ENCODE results near the gene GPR6.

Gene GPR6

GRCh38 chr6:109961611-109962041 lies 16.5 kb upstream of the GPR6 start:
- TF ChIP-seq TAF1 (IDR thresholded peaks at IDR 0.05; ENCODE audit: low read depth, low read length) (no peak), POU2F2 (IDR thresholded peaks at IDR 0.05; ENCODE audit: low read depth, low read length) (no peak), PAX5 (IDR thresholded peaks at IDR 0.05; ENCODE audit: insufficient read depth, low read length, severe bottlenecking) (no peak), POLR2AphosphoS5 (IDR thresholded peaks at IDR 0.05; ENCODE audit: low read depth, low read length) (no peak), POLR2A (IDR thresholded peaks at IDR 0.05; ENCODE audit: low read depth, low read length) (no peak), SPI1 (IDR thresholded peaks at IDR 0.05; ENCODE audit: low read depth, low read length) (no peak)
- DNase-seq (ENCODE audit: insufficient read length, low spot score) (no peak), FAIRE-seq (no peak)

- TF ChIP-seq POLR2A (IDR thresholded peaks at IDR 0.05; ENCODE audit: low read depth, low read length) = no peak
- no peak for TF ChIP-seq SPI1 (IDR thresholded peaks at IDR 0.05; ENCODE audit: low read depth, low read length)
- TF ChIP-seq PAX5 (IDR thresholded peaks at IDR 0.05; ENCODE audit: insufficient read depth, low read length, severe bottlenecking) = no peak
- TF ChIP-seq TAF1 (IDR thresholded peaks at IDR 0.05; ENCODE audit: low read depth, low read length) = no peak
- no peak for TF ChIP-seq POU2F2 (IDR thresholded peaks at IDR 0.05; ENCODE audit: low read depth, low read length)
- TF ChIP-seq POLR2AphosphoS5 (IDR thresholded peaks at IDR 0.05; ENCODE audit: low read depth, low read length) = no peak
- DNase-seq (ENCODE audit: insufficient read length, low spot score) = no peak
- no peak for FAIRE-seq
These were observed 15.8 kb upstream of the GPR6 start for GRCh38 chr6:109962271-109962670.

GRCh38 chr6:109963598-109964170 lies 14.4 kb upstream of the GPR6 start:
- DNase-seq (ENCODE audit: insufficient read length, low spot score) (no peak), FAIRE-seq (no peak)
- TF ChIP-seq PAX5 (IDR thresholded peaks at IDR 0.05; ENCODE audit: insufficient read depth, low read length, severe bottlenecking) (no peak), POLR2AphosphoS5 (IDR thresholded peaks at IDR 0.05; ENCODE audit: low read depth, low read length) (no peak), TAF1 (IDR thresholded peaks at IDR 0.05; ENCODE audit: low read depth, low read length) (no peak), POU2F2 (IDR thresholded peaks at IDR 0.05; ENCODE audit: low read depth, low read length) (no peak), POLR2A (IDR thresholded peaks at IDR 0.05; ENCODE audit: low read depth, low read length) (no peak), SPI1 (IDR thresholded peaks at IDR 0.05; ENCODE audit: low read depth, low read length) (no peak)

- FAIRE-seq (peak; percentile 64), DNase-seq (ENCODE audit: insufficient read length, low spot score) (no peak)
- no peak for TF ChIP-seq POLR2AphosphoS5 (IDR thresholded peaks at IDR 0.05; ENCODE audit: low read depth, low read length)
- no peak for TF ChIP-seq SPI1 (IDR thresholded peaks at IDR 0.05; ENCODE audit: low read depth, low read length)
- no peak for TF ChIP-seq POU2F2 (IDR thresholded peaks at IDR 0.05; ENCODE audit: low read depth, low read length)
- TF ChIP-seq POLR2A (IDR thresholded peaks at IDR 0.05; ENCODE audit: low read depth, low read length) = no peak
- TF ChIP-seq TAF1 (IDR thresholded peaks at IDR 0.05; ENCODE audit: low read depth, low read length) = no peak
- TF ChIP-seq PAX5 (IDR thresholded peaks at IDR 0.05; ENCODE audit: insufficient read depth, low read length, severe bottlenecking) = no peak
These were observed 13.2 kb upstream of the GPR6 start for GRCh38 chr6:109964949-109965348.

- no peak for FAIRE-seq
- TF ChIP-seq SPI1 (IDR thresholded peaks at IDR 0.05; ENCODE audit: low read depth, low read length) (no peak), POU2F2 (IDR thresholded peaks at IDR 0.05; ENCODE audit: low read depth, low read length) (no peak), POLR2AphosphoS5 (IDR thresholded peaks at IDR 0.05; ENCODE audit: low read depth, low read length) (no peak), PAX5 (IDR thresholded peaks at IDR 0.05; ENCODE audit: insufficient read depth, low read length, severe bottlenecking) (no peak), TAF1 (IDR thresholded peaks at IDR 0.05; ENCODE audit: low read depth, low read length) (no peak), POLR2A (IDR thresholded peaks at IDR 0.05; ENCODE audit: low read depth, low read length) (no peak)
These were observed 11.8 kb upstream of the GPR6 start for GRCh38 chr6:109966299-109966698.

GRCh38 chr6:109977791-109978173 lies 329 bp upstream of the GPR6 start:
- DNase-seq (ENCODE audit: insufficient read length, low spot score) (no peak), FAIRE-seq (no peak)
- TF ChIP-seq TAF1 (IDR thresholded peaks at IDR 0.05; ENCODE audit: low read depth, low read length) (no peak), POLR2A (IDR thresholded peaks at IDR 0.05; ENCODE audit: low read depth, low read length) (no peak), POU2F2 (IDR thresholded peaks at IDR 0.05; ENCODE audit: low read depth, low read length) (no peak), PAX5 (IDR thresholded peaks at IDR 0.05; ENCODE audit: insufficient read depth, low read length, severe bottlenecking) (no peak), POLR2AphosphoS5 (IDR thresholded peaks at IDR 0.05; ENCODE audit: low read depth, low read length) (no peak), SPI1 (IDR thresholded peaks at IDR 0.05; ENCODE audit: low read depth, low read length) (no peak)

More at GRCh38 chr6:109966299-109966698, 11.8 kb upstream of the GPR6 start:
- DNase-seq (ENCODE audit: insufficient read length, low spot score) = no peak

GRCh38 chr6:109979033-109979921 lies 1.2 kb downstream of the GPR6 start:
- FAIRE-seq = no peak
- DNase-seq (ENCODE audit: insufficient read length, low spot score) = no peak
- no peak for TF ChIP-seq PAX5 (IDR thresholded peaks at IDR 0.05; ENCODE audit: insufficient read depth, low read length, severe bottlenecking)
- TF ChIP-seq POLR2AphosphoS5 (IDR thresholded peaks at IDR 0.05; ENCODE audit: low read depth, low read length) = no peak
- no peak for TF ChIP-seq TAF1 (IDR thresholded peaks at IDR 0.05; ENCODE audit: low read depth, low read length)
- no peak for TF ChIP-seq POU2F2 (IDR thresholded peaks at IDR 0.05; ENCODE audit: low read depth, low read length)
- TF ChIP-seq SPI1 (IDR thresholded peaks at IDR 0.05; ENCODE audit: low read depth, low read length) = no peak
- TF ChIP-seq POLR2A (IDR thresholded peaks at IDR 0.05; ENCODE audit: low read depth, low read length) = no peak

GRCh38 chr6:109984410-109984809 lies 6.3 kb downstream of the GPR6 start:
- TF ChIP-seq POLR2AphosphoS5 (IDR thresholded peaks at IDR 0.05; ENCODE audit: low read depth, low read length) = no peak
- no peak for TF ChIP-seq POLR2A (IDR thresholded peaks at IDR 0.05; ENCODE audit: low read depth, low read length)
- TF ChIP-seq SPI1 (IDR thresholded peaks at IDR 0.05; ENCODE audit: low read depth, low read length) = no peak
- no peak for TF ChIP-seq TAF1 (IDR thresholded peaks at IDR 0.05; ENCODE audit: low read depth, low read length)
- no peak for TF ChIP-seq POU2F2 (IDR thresholded peaks at IDR 0.05; ENCODE audit: low read depth, low read length)
- no peak for TF ChIP-seq PAX5 (IDR thresholded peaks at IDR 0.05; ENCODE audit: insufficient read depth, low read length, severe bottlenecking)
- DNase-seq (ENCODE audit: insufficient read length, low spot score) = no peak
- FAIRE-seq = no peak

GRCh38 chr6:109987196-109987595 lies 9.1 kb downstream of the GPR6 start:
- TF ChIP-seq TAF1 (IDR thresholded peaks at IDR 0.05; ENCODE audit: low read depth, low read length) (no peak), POLR2A (IDR thresholded peaks at IDR 0.05; ENCODE audit: low read depth, low read length) (no peak), POU2F2 (IDR thresholded peaks at IDR 0.05; ENCODE audit: low read depth, low read length) (no peak), POLR2AphosphoS5 (IDR thresholded peaks at IDR 0.05; ENCODE audit: low read depth, low read length) (no peak)
- FAIRE-seq (no peak), DNase-seq (ENCODE audit: insufficient read length, low spot score) (no peak)
